ENCODE measurements around the gene SLC24A4.

SLC24A4 gene

DNA sequence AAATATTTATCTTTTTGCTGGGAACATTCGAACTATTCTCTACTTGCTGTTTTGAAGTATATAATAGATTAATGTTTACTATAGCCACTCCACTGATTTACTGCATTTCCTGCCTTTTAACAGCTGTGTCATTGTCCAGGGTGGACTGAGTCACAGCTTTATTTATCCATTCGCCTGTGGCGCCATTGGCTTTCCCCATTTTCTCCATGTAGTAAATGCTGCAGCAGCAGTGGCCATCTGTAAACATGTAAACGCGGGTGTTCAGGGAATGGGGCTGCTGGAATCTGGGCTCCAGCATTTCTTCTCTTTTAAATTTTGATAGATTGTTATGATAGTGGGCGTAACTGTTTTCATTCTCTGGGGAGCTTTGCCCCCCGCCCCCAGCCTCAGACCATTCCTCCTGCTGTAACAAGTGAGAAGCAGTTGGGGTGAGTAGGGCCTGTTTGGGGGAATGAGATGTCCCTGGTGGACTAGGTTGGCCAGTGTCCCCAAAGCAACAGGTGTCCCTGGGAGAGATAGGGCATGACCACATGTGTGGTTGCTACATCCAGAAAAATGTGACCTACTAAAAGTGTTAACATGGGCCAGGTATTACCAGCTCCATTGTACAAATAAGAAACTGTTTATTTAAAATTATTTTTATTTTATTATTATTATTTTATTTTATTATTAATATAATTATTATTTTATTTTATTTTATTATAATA, 223.5 kb downstream of the SLC24A4 start:
- DNase-seq (ENCODE audit: low read depth in 2 of 2) = no peak

DNA sequence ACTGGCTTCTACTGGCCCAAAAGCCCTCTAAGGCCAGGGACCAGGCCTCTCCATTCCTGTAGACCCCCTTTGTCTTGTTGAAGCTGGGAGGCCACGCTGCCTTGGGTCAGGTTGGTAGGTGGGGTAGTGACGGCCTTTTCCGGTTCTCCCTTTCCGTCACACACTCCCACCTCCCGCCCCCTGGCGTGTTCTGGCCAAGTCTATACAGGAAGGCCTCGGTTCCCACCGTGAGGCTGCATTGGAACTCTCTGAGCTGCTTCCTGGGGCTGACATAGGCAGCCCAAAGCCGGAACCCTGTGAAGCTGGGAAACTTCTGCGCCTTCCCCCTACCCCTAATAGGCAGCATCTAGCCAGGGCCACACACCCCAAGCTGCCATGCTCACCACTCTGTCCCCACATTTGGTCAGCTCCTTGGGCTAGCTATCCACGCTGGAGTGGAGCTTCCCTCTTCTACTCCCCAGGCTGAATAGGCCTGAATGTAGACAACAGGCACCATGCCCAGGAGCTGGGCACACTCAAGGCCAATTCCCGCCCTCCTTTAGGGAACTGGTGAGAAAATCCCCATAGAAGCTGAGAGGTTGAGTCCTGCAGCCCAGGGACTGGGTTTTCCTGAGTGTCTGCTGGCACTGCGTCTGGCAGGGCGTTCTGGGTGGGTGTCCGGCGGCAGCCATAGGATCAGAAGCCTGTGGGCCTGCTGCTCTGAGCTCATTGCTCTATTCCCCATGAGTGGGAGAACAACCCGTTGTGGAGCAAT, 226.3 kb downstream of the SLC24A4 start:
- DNase-seq (ENCODE audit: low read depth in 2 of 2) = no peak

DNA sequence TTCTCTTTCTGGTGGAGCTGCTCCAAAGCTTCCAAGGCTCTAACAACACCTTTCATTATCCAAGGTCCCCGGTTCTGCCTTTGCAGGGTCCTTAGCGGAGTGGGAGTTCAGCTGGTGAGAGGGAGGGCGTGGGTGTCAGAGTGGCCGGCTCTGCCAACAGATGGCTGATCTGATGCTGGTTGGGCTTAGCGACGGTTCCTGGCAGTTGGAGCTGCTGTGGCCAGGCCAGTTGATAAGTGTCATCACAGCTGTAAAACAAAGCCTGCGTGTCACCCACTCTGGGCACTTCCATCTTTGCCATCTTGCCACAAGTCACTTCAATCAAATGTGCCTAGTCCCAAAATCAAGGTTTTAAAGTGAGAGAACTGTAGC, 226.9 kb downstream of the SLC24A4 start:
- DNase-seq (ENCODE audit: low read depth in 2 of 2) = no peak

Measured in stimulated activated CD8-positive, alpha-beta memory T cell treated with anti-CD3 and anti-CD28 coated beads, Interleukin-7, amount 100 ng/mL, for 1 hour (primary cell).